IMR-90 (cell line): ENCODE measurements around the gene RRP15. TPM values are rescaled to one million over a fixed set of nuclear protein-coding genes. Genes with fewer than 3 reads are reported as not detected.
A peak's percentile ranks its signal among the peaks of the same experiment; 100 is the strongest.

Experiments
- ATAC-seq: fragments of 200-7000 bp; cut with Tn5 transposase; 2 replicates; pipeline ENCODE4 v1.9.1; 2020; ENCODE audit warnings: low read depth, mild to moderate bottlenecking, moderate library complexity
- BruUV-seq: library from RNA; stranded (reverse); fragments of 400-500 nt; replicated peaks from 2 replicates; lab custom pipeline; 2021; lab: Mats Ljungman, UMichigan
- CTCF ChIA-PET: fragments of 300-600 bp; formaldehyde crosslinking; extraction: SDS; loops from one replicate; lab custom pipeline; 2021; ENCODE audit warnings: antibody characterized with exemption; lab: Yijun Ruan, JAX
- POLR2A ChIA-PET: fragments of 300-600 bp; sonication (Branson Sonifier 250); formaldehyde crosslinking; loops from one replicate; lab custom pipeline; 2022; ENCODE audit warnings: antibody characterized with exemption; ENCODE audit not compliant: unreplicated experiment; lab: Charles Lee
- DNase-seq: peaks from one replicate; pipeline ENCODE4 v3.0.0; 2013
- H2AFZ ChIP-seq: replicated peaks from 2 replicates; pipeline ENCODE3; 2013; ENCODE audit warnings: low read length, mild to moderate bottlenecking; ENCODE audit not compliant: poor library complexity
- H2AK5ac ChIP-seq: 2 replicates; pipeline ENCODE4 v1.6.1; 2013; ENCODE audit warnings: low read depth, low read length, inconsistent platforms
- H2AK9ac ChIP-seq: replicated peaks from 2 replicates; pipeline ENCODE3; 2013; ENCODE audit warnings: mild to moderate bottlenecking, low read depth, low read length, moderate library complexity; ENCODE audit not compliant: poor library complexity
- H2BK120ac ChIP-seq: 2 replicates; pipeline ENCODE4 v1.6.1; 2013; ENCODE audit warnings: low read depth, low read length, inconsistent platforms
- H2BK15ac ChIP-seq: 3 replicates; pipeline ENCODE4 v1.6.1; 2013; ENCODE audit warnings: low read depth, low read length, inconsistent platforms
- H2BK20ac ChIP-seq: 2 replicates; pipeline ENCODE4 v1.6.1; 2013; ENCODE audit warnings: low read depth, mild to moderate bottlenecking, inconsistent platforms, low read length, moderate library complexity
- H2BK5ac ChIP-seq: 2 replicates; pipeline ENCODE4 v1.6.1; 2013; ENCODE audit warnings: mild to moderate bottlenecking, low read depth, low read length, inconsistent platforms; ENCODE audit not compliant: poor library complexity, severe bottlenecking
- H3K14ac ChIP-seq: replicated peaks from 2 replicates; pipeline ENCODE4 v1.6.1; 2013; ENCODE audit warnings: low read depth, low read length, inconsistent platforms
- H3K18ac ChIP-seq: 2 replicates; pipeline ENCODE4 v1.6.1; 2013; ENCODE audit warnings: low read depth, low read length, control low read depth
- H3K23ac ChIP-seq: 2 replicates; pipeline ENCODE4 v1.6.1; 2013; ENCODE audit warnings: low read depth, low read length, inconsistent platforms
- H3K27ac ChIP-seq: 2 replicates; pipeline ENCODE4 v1.5.1; 2013; ENCODE audit warnings: mild to moderate bottlenecking, control low read depth, low read length; ENCODE audit not compliant: insufficient read depth
- H3K27me3 ChIP-seq: 2 replicates; pipeline ENCODE4 v1.6.1; 2013; ENCODE audit warnings: low read length; ENCODE audit not compliant: control insufficient read depth, insufficient read depth
- H3K36me3 ChIP-seq: 2 replicates; pipeline ENCODE4 v1.6.1; 2013; ENCODE audit warnings: low read length, mixed read lengths; ENCODE audit not compliant: control insufficient read depth, insufficient read depth
- H3K4ac ChIP-seq: 2 replicates; pipeline ENCODE4 v1.6.1; 2013; ENCODE audit warnings: low read depth, low read length, inconsistent platforms
- H3K4me1 ChIP-seq: 2 replicates; pipeline ENCODE4 v1.6.1; 2013; ENCODE audit warnings: low read length, mixed read lengths; ENCODE audit not compliant: control insufficient read depth, insufficient read depth
- H3K4me2 ChIP-seq: 2 replicates; pipeline ENCODE4 v1.6.1; 2013; ENCODE audit warnings: low read depth, mild to moderate bottlenecking, control low read depth, low read length, moderate library complexity
- H3K4me3 ChIP-seq: 2 replicates; pipeline ENCODE4 v1.5.1; 2013; ENCODE audit warnings: low read depth, mild to moderate bottlenecking, control low read depth, low read length, moderate library complexity; ENCODE audit not compliant: insufficient read depth
- H3K56ac ChIP-seq: 2 replicates; pipeline ENCODE4 v1.6.1; 2013; ENCODE audit warnings: low read length, inconsistent platforms; ENCODE audit not compliant: insufficient read depth; ENCODE audit errors: extremely low read depth
- H3K79me1 ChIP-seq, 2 experiments: 2 replicates each; pipeline ENCODE4 v1.6.1; 2013; ENCODE audit warnings: low read length in 2 of 2, inconsistent platforms in 1 of 2, low read depth in 1 of 2
- H3K9ac ChIP-seq: 2 replicates; pipeline ENCODE4 v1.6.1; 2013; ENCODE audit warnings: low read depth, low read length, control low read depth
- H3K9me1 ChIP-seq: 2 replicates; pipeline ENCODE4 v1.6.1; 2013; ENCODE audit warnings: low read length, inconsistent platforms; ENCODE audit not compliant: insufficient read depth
- H3K9me3 ChIP-seq: 2 replicates; pipeline ENCODE4 v1.6.1; 2013; ENCODE audit warnings: low read length; ENCODE audit not compliant: control insufficient read depth, insufficient read depth
- H4K20me1 ChIP-seq: 2 replicates; pipeline ENCODE4 v1.6.1; 2013; ENCODE audit warnings: low read length, inconsistent platforms; ENCODE audit not compliant: insufficient read depth
- H4K5ac ChIP-seq: 2 replicates; pipeline ENCODE4 v1.6.1; 2013; ENCODE audit warnings: mild to moderate bottlenecking, low read depth, low read length, control low read depth
- H4K8ac ChIP-seq, 2 experiments: 2 replicates each; pipeline ENCODE4 v1.6.1; 2013; ENCODE audit warnings: low read depth in 2 of 2, low read length in 2 of 2, control low read depth in 1 of 2, inconsistent platforms in 1 of 2
- H4K91ac ChIP-seq: 2 replicates; pipeline ENCODE4 v1.6.1; 2013; ENCODE audit warnings: low read depth, low read length, inconsistent platforms; ENCODE audit not compliant: insufficient read depth
- BHLHE40 ChIP-seq: fragments of 150-350 bp; IDR thresholded peaks from 2 replicates; pipeline ENCODE4 v1.6.1; 2016; ENCODE audit warnings: mild to moderate bottlenecking, low read depth, low read length
- CEBPB ChIP-seq: IDR thresholded peaks from 2 replicates; pipeline ENCODE4 v1.6.1; 2012; ENCODE audit warnings: low read depth, low read length, improper control_type of control experiment
- CHD1 ChIP-seq: IDR thresholded peaks from 2 replicates; pipeline ENCODE4 v1.6.1; 2012; ENCODE audit warnings: low read depth, low read length, improper control_type of control experiment
- CTCF ChIP-seq: conservative IDR thresholded peaks from 2 replicates; pipeline ENCODE4 v1.5.1; 2012; ENCODE audit warnings: mild to moderate bottlenecking, low read depth, low read length, improper control_type of control experiment
- ELK1 ChIP-seq: fragments of 150-350 bp; IDR thresholded peaks from 2 replicates; pipeline ENCODE4 v1.6.1; 2016; ENCODE audit warnings: low read depth, mild to moderate bottlenecking, low read length, moderate library complexity, borderline replicate concordance
- FOS ChIP-seq: fragments of 150-350 bp; IDR thresholded peaks from 2 replicates; pipeline ENCODE4 v1.6.1; 2016; ENCODE audit warnings: low read depth, low read length
- MAFK ChIP-seq: IDR thresholded peaks from 2 replicates; pipeline ENCODE4 v1.6.1; 2012; ENCODE audit warnings: low read depth, low read length, improper control_type of control experiment
- MAZ ChIP-seq: IDR thresholded peaks from 2 replicates; pipeline ENCODE4 v1.6.1; 2012; ENCODE audit warnings: low read depth, mild to moderate bottlenecking, low read length, improper control_type of control experiment, moderate library complexity, borderline replicate concordance
- MXI1 ChIP-seq: IDR thresholded peaks from 2 replicates; pipeline ENCODE4 v1.6.1; 2012; ENCODE audit warnings: low read depth, mild to moderate bottlenecking, low read length, moderate library complexity, borderline replicate concordance
- NFE2L2 ChIP-seq: fragments of 150-350 bp; IDR thresholded peaks from 2 replicates; pipeline ENCODE4 v1.6.1; 2016; ENCODE audit warnings: low read depth, mild to moderate bottlenecking, low read length
- POLR2A ChIP-seq: IDR thresholded peaks from 2 replicates; pipeline ENCODE4 v1.6.1; 2012; ENCODE audit warnings: mild to moderate bottlenecking, low read depth, low read length
- RAD21 ChIP-seq: IDR thresholded peaks from 2 replicates; pipeline ENCODE4 v1.6.1; 2012; ENCODE audit warnings: low read length, improper control_type of control experiment
- RCOR1 ChIP-seq: IDR thresholded peaks from 2 replicates; pipeline ENCODE4 v1.6.1; 2012; ENCODE audit warnings: mild to moderate bottlenecking, low read length, improper control_type of control experiment; ENCODE audit not compliant: insufficient replicate concordance
- RFX5 ChIP-seq: IDR thresholded peaks from 2 replicates; pipeline ENCODE4 v1.8.0; 2012; ENCODE audit warnings: low read depth, mild to moderate bottlenecking, low read length, moderate library complexity
- SMC3 ChIP-seq: fragments of 150-350 bp; IDR thresholded peaks from 2 replicates; pipeline ENCODE4 v1.6.1; 2016; ENCODE audit warnings: low read depth, mild to moderate bottlenecking, antibody characterized with exemption, low read length, moderate library complexity
- USF2 ChIP-seq: fragments of 150-350 bp; IDR thresholded peaks from 2 replicates; pipeline ENCODE4 v1.6.1; 2017; ENCODE audit warnings: mild to moderate bottlenecking, antibody characterized with exemption, low read length, low read depth
- WGBS, 2 experiments: methylation state at CpG; one replicate each; pipeline versions ENCODE4 v1.1.5 to v1.1.7; 2013; ENCODE audit warnings: missing lambda C conversion rate in 2 of 2; ENCODE audit not compliant: insufficient read length in 1 of 2; ENCODE audit errors: extremely low coverage in 2 of 2; 5-methylcytosine and 5-hydroxymethylcytosine counted together
- dilution Hi-C: fragments of 300-500 bp; cut with HindIII; formaldehyde crosslinking; loops from one replicate; pipeline ENCODE4 v1.14.3; 2018; ENCODE audit warnings: low sequenced_read_pairs; ENCODE audit not compliant: unreplicated experiment
- in situ Hi-C: fragments of 300-500 bp; cut with MboI; formaldehyde crosslinking; loops from 3 replicates; pipeline ENCODE4 v1.14.3; 2019; ENCODE audit warnings: low sequenced_read_pairs, inconsistent platforms, mixed read lengths
- intact Hi-C: fragments of 100-400 bp; cut with micrococcal nuclease; formaldehyde crosslinking; loops from 2 replicates; pipeline ENCODE4 v1.10.0; 2022
- polyA plus RNA-seq, 3 experiments: library from polyadenylated mRNA; depleted of rRNA; stranded (reverse); fragments of >200 nt; gene quantifications; 2 replicates each; pipeline ENCODE4 v1.2.3, GENCODE V29; 2012; ENCODE audit warnings: low replicate concordance in 1 of 3
- total RNA-seq: library from RNA; depleted of rRNA; stranded (reverse); fragments of >200 nt; gene quantifications from 2 replicates; pipeline ENCODE4 v1.2.3, GENCODE V29; 2012

Gene RRP15
- total and polyA plus RNA-seq, 2 of the 4 experiments (the other 2 are of a cell fraction) = 3.1 to 4.1 TPM

GRCh38 chr1:218312509-218312908 is 27.4 kb downstream of the RRP15 start:
- Histone ChIP-seq H3K4me1 (peaks cover 5% of the 10 kb centered on the region; the same call in 1 of the 2 replicates), H3K27ac (no peak overlapping the region), H4K91ac (peak overlapping the region; percentile 79; the same call in 1 of the 2 replicates), H4K5ac (peak overlapping the region; percentile 74; the same call in 1 of the 2 replicates), H3K14ac (0 out of 2 replicates have a peak overlapping the region, but pooled peaks have one; percentile 48), H3K23ac (no peak overlapping the region), H4K20me1 (no peaks in the 10 kb centered on the region), H3K4me3 (no peak overlapping the region), H3K9ac (no peak overlapping the region), H2BK15ac (no peak overlapping the region), H4K8ac (peak overlapping the region in 1 of 2 experiments; percentile 9; a peak in 1 of 4 replicates), H2BK20ac (no peak overlapping the region), H2AK9ac (no peak overlapping the region), H3K18ac (no peak overlapping the region; the same call in 1 of the 2 replicates), H2AK5ac (no peak overlapping the region), H2BK5ac (peak overlapping the region; percentile 30), H3K79me1 (peaks cover 0 to 3% of the 10 kb centered on the region in 2 experiments; a peak in 1 of 4 replicates), H2AFZ (no peak overlapping the region), H3K4me2 (no peak overlapping the region; the same call in 1 of the 2 replicates), H3K9me3 (no peaks in the 10 kb centered on the region), H3K27me3 (no peaks in the 10 kb centered on the region), H3K36me3 (peaks cover 3% of the 10 kb centered on the region; the same call in 1 of the 2 replicates), H2BK120ac (peak overlapping the region; percentile 68; the same call in 1 of the 2 replicates), H3K9me1 (0 out of 2 replicates have a peak, but pooled peaks cover 3% of the 10 kb centered on the region), H3K4ac (peak overlapping the region; percentile 37; the same call in 1 of the 2 replicates), H3K56ac (no peak overlapping the region)
- ATAC-seq = 0 out of 2 replicates have a peak, but pooled peaks have one; percentile 32
- dilution Hi-C loops (no loop called here), in situ Hi-C loops (no loop called here), intact Hi-C loops (no loop called here)
- 50% methylated on average over 2 of the region's 2 CpGs; no CpG with 5 or more reads in 1 of the 2 experiments for WGBS, 2 experiments
- no TSS peak for BruUV-seq
- TF ChIP-seq MAZ (no peak), USF2 (no peak), SMC3 (no peak), BHLHE40 (no peak), CTCF (no peak), RFX5 (no peak), MAFK (no peak), RCOR1 (no peak), ELK1 (no peak), MXI1 (no peak), FOS (no peak), CHD1 (no peak), NFE2L2 (no peak), RAD21 (no peak), CEBPB (no peak), POLR2A (no peak)
- POLR2A ChIA-PET = no interaction called here
- peak; percentile 38 for DNase-seq
- CTCF ChIA-PET = interaction anchor here (0.7 to 2.1 kb wide), 3 partner anchors 13 to 17 kb away, joined by 3 to 6 read pairs (median 4); no protein-coding TSS in a partner anchor
